OCI-M2 (cell line): ENCODE measurements around the gene GPHN.
"Not testable (repeated sequence)": the region's sequence is repeated elsewhere in the genome, so short reads cannot be mapped to it uniquely, and the experiment has no call there.

Experiments used
- DNase-seq: peaks from one replicate; lab custom pipeline; 2025; ENCODE audit not compliant: unreplicated experiment; lab: John Stamatoyannopoulos, UW

The GPHN gene

GRCh38 chr14:66651536-66652220 lies 143.7 kb downstream of the GPHN start:
- no peak for DNase-seq

GRCh38 chr14:66652525-66653106 lies 144.7 kb downstream of the GPHN start:
- DNase-seq = no peak

GRCh38 chr14:66657780-66658179 lies 149.8 kb downstream of the GPHN start:
- no peak for DNase-seq

GRCh38 chr14:66662374-66662773 lies 154.4 kb downstream of the GPHN start:
- no peak for DNase-seq

GRCh38 chr14:66677780-66678179 lies 169.8 kb downstream of the GPHN start:
- DNase-seq = no peak

- no peak for DNase-seq
These were observed 172.3 kb downstream of the GPHN start for GRCh38 chr14:66680216-66680615.

GRCh38 chr14:66696326-66696725 lies 188.4 kb downstream of the GPHN start:
- DNase-seq = no peak

- DNase-seq = no peak
These were observed 190.6 kb downstream of the GPHN start for GRCh38 chr14:66698503-66698902.

GRCh38 chr14:66701813-66702212 lies 193.9 kb downstream of the GPHN start:
- DNase-seq = no peak

GRCh38 chr14:66708267-66708666 lies 200.3 kb downstream of the GPHN start:
- DNase-seq = no peak

- no peak for DNase-seq
These were observed 201.3 kb downstream of the GPHN start for GRCh38 chr14:66709291-66709690.

- DNase-seq = not testable (repeated sequence)
These were observed 206.3 kb downstream of the GPHN start for GRCh38 chr14:66714291-66714690.

- DNase-seq = not testable (repeated sequence)
These were observed 207.4 kb downstream of the GPHN start for GRCh38 chr14:66715313-66715712.

GRCh38 chr14:66716227-66716626 lies 208.3 kb downstream of the GPHN start:
- no peak for DNase-seq

- no peak for DNase-seq
These were observed 209.7 kb downstream of the GPHN start for GRCh38 chr14:66717561-66718140.

- no peak for DNase-seq
These were observed 217.0 kb downstream of the GPHN start for GRCh38 chr14:66724996-66725395.

GRCh38 chr14:66731298-66731697 lies 223.4 kb downstream of the GPHN start:
- DNase-seq = not testable (repeated sequence)

- DNase-seq = no peak
These were observed 227.9 kb downstream of the GPHN start for GRCh38 chr14:66735853-66736252.

- DNase-seq = no peak
These were observed 231.9 kb downstream of the GPHN start for GRCh38 chr14:66739826-66740225.

- no peak for DNase-seq
These were observed 237.1 kb downstream of the GPHN start for GRCh38 chr14:66745078-66745477.

- DNase-seq = no peak
These were observed 238.5 kb downstream of the GPHN start for GRCh38 chr14:66746316-66747006.

- no peak for DNase-seq
These were observed 244.2 kb downstream of the GPHN start for GRCh38 chr14:66752109-66752508.
